HG02970 (cell line): ENCODE results near the gene FMNL3.
"Not testable (repeated sequence)": the region's sequence is repeated elsewhere in the genome, so short reads cannot be mapped to it uniquely, and the experiment has no call there.

Source experiments
- ATAC-seq: cut with Tn5 transposase; IDR thresholded peaks from one replicate; pipeline ENCODE4 v1.9.1; 2021; ENCODE audit warnings: mild to moderate bottlenecking, moderate library complexity, moderate number of reproducible peaks; ENCODE audit not compliant: unreplicated experiment, low FRiP score

Gene FMNL3

DNA sequence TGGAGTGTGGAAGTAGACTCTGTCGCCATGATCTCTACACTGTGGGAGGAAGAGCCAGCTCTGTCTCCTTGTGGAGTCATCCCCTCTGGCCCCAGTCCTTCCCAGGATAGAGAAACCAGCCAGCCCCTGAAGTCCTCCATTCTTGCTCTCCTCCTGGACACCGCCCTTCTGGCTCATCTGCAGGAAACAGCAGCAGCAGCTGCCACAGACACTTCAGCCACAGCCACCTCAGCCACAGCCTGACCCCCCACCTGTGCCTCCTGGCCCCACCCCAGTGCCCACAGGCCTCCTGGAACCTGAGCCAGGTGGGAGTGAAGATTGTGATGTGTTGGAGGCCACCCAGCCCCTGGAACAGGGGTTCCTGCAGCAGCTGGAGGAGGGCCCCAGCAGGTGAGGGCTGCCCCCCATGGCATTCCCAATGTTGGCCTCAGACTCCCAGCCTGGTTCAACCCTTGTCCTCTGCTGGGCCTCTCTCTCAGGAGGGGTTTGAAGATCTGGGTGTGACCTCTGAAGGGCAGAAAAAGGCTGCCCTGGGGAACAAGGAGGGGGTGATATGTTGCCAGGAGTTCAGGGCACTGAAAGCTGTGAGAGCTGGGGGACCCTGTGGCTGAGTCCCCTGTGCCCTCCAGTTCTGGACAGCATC lies 73.4 kb downstream of the FMNL3 start:
- no peak for ATAC-seq

DNA sequence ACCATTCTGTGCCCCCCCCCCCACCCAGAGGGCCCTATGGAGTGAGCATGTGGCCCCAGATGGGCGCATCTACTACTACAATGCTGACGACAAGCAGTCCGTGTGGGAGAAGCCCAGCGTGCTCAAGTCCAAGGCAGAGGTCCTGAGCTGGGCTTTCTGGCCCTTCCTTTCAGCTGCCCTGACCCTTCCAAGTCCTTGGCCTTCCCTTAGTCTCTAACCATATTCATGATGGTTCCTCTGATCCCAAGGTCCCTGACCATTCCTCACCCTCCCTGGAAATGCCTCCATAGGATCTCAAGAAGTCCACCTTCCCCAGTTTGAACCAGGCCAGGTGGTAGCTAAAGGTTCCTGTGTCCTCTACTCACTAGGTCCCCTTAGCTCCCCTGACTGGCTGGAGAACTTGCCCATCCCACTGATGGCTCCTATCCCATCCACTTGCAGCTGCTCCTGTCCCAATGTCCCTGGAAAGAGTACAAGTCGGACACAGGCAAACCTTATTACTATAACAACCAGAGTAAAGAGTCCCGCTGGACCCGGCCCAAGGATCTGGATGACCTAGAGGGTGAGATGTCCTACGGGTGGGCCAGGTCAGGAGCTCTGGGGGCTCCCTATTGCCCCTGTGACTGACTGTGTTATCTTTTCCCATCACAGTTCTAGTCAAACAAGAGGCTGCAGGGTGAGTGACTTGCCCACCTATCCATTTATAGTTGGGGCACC lies 74.1 kb downstream of the FMNL3 start:
- no peak for ATAC-seq

DNA sequence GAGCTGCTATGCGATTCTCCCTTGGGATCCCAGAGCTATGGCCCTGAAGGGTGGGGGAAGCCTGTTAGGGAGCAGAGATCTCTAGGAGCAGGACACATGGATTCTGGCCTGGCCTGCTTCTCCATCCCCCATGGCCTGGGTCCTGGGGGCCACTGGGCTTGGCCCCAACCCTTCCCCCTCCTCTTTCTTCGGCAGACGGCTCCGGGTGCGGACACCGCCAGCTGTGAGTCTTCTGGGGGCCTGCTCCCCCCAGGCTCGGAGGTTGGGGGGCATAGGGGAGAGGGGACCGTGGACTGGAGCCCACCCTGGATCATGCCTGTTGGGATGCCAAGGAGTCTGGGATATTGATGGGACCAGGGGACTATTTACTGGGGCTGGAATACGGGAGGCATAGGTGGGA lies 74.8 kb downstream of the FMNL3 start:
- no peak for ATAC-seq

DNA sequence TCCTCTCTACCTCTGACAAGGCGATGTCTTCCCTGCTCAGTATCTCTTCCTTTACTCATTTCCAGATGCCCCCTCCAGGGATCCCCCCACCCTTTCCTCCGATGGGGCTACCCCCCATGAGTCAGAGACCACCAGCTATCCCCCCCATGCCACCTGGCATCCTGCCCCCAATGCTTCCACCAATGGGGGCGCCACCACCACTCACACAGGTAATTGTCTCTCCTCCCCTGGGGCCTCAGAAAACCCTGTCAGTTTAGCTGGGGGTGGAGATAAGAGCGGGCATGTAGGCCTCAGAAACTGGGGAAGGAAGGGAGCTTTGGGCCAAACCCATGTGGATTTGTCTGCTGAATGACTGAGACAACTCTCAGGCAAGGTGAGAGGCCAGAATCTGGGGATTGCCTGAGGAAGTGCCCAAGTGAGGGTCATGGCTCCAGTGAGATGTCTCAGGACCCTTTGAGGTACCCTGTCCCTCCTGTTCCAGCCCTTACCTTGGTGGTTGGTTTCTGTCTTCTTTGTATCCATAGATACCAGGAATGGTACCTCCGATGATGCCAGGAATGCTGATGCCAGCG lies 75.8 kb downstream of the FMNL3 start:
- ATAC-seq: no peak

DNA sequence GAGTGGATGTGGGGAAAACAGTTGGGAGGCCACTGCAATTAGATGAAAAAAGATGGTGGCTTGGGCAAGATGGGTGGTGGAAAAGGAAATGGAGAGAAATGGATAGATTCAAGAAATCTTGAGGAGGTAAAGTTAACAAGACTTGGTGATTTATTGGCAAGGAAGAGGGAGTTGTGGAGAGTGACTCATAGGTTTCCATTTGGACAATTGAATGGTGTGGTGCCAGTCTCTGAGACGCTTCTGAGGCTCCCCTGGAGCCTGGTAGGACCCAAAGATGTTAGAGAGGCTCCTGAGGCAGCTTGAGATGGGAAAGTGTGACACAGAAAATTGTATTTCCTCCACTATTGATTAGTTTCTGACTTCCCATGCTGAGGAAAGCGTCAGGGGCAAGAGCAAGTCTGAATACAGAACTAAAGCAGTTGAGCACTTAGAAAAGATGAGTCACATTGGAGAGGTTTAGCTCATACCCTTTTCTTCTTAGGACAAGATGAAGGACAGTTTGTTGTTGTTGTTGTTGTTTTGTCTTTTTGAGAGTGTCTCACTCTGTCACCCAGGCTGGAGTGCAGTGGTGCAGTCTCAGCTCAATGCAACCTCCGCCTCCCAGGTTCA lies 79.3 kb downstream of the FMNL3 start:
- ATAC-seq: no peak

DNA sequence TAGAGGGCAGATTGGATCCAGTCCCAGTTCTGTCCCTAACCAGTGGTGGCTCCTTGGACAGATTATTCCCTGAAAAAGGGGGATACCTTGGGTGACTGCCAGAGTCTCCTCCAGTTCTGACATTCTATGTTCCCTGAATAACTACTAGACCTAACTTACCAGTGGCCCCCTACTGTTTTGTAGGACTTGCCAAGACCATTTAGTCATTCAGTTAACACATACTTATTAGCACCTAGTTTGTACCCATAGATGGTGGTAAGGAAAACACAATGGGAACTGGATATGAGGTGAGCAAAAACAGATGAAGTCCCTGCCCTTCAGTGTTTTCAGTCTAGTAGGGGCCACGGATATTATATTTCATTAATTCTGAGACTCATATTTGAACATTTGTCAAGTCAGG lies 80.4 kb downstream of the FMNL3 start:
- no peak for ATAC-seq

DNA sequence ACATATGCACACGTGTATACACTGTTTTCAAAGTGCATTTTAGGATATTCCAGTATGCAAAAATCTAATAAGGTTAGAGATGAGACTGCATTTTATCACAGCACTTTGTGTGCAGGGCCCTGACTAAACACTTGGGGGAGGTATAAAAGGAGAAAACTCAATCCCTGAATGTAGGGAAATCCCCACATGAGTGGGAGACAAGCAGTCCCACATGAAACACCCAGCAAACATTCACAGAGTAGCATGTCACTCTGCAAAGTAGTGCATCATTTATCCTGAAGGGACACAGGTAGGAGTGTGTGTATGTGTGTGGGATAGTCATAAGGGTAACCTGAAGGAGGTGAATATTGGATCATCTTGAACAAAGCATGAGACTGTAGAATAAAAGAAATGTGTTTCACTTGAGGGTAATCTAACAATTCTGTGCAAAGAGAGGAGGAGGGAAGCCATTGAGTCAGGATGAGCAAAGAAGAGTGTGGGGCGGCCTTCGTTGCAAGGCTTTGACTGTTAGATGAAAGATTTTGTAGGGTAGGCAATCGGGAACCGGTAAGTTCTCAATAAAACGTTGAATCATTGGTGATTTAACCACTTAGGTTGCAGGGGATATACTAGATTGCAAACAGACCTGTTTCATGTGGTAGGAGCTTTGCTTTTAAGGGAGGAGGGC lies 80.9 kb downstream of the FMNL3 start:
- no peak for ATAC-seq

DNA sequence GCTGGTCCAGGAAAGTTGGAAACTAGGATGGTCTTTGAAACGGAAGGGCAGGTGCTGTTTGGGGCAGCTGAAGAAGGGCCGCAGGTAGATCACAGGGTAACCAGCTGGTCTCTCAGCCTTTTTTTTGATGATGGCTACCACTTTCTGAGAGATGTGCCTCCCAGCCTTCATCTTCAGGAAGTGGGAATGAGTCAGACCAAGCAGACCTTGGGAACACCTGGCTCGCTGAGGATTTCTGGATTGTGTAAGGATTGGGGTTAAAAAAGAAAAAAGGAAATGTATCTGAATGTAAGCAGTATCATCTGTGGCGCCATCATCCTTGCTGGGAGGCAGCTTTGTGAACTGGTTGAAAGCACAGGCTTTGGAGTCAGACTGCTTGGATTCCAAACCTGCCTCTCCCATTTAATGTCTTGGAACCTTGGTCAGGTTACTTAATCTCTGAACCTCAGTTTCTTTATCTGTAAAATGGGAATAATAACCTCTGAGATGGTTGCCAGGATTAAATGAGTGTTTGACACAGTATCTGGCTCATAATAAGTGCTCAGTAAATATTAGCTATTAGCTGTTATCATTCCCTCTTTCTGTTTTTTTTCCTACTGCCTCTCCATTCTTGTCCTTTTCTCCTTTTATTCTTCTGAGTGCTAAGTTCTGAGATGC lies 82.2 kb downstream of the FMNL3 start:
- ATAC-seq: no peak

DNA sequence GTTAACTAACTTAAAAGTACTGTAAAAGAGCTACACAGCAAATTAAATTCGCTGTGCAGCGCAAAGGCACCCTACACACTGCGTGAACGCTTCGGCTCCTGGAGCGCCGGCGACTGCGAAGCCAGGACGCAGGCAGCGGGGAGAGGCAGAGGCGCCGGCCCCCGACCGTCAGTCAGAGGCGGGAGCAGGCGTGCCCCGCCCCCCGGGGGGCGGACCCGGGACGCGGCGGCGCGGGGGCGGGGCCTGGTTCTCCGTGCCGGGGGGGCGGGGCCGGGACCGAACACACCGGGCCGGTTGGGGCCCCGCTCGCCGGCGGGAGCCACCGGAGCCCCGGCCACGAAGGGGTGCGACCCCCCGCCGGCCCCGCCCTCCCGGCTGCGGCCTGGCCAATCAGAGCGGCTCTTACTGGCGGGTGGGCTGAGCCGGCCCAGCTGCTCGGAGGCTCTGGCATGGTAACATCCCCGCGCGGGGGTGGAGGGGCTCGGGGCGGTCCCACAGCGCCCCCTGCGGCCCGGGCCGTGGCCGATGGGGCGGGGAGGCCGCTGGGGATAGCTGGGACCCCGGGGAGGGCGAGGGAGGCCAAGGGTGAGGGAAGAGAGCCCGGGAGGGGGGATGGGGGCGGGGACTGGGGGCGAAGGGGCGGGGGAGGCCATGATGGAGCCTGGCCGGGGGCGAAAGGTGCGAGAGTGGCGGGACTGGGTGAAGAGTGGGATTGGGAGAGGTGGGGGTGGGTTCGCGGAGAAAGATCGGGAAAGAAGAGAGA lies 83.9 kb downstream of the FMNL3 start, which contains the start of gene PRPF40B:
PRPF40B (plus strand) TSS at position 420 of the 763 bp plus-strand sequence; CDS start at position 450, 30 bp downstream.
- ATAC-seq: peak; percentile 75

DNA sequence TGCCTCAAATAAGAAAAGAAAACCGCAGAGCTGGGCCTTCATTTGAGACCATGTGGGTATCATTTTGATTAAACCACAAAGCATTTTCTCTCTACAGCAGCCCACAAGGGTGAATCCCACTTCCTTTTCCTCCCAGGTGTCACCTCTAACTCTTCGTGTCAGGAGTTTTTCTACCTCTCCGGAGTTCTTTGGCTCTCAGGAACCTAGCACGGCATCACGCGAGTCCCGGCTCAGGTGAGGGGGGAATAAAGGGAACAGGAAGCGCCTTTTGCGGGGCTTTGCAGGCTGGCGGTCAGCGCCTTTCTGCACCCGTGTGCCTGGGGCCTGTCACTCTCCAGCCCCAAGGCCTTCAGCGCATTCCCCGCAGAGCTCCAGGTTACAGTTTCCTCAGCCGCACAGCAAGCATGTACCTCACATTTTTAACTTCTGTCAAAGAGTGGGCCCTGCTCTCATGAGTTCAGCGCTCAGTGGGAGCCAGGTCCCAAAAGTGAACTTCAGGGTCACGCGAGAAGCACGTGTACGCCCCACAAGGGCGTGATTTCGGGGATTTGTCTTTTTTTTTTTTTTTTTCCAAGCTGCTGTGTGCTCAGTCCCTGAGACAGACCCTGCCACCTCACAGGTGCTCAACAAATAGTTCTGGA lies 84.6 kb downstream of the FMNL3 start:
- ATAC-seq: peak; percentile 10

DNA sequence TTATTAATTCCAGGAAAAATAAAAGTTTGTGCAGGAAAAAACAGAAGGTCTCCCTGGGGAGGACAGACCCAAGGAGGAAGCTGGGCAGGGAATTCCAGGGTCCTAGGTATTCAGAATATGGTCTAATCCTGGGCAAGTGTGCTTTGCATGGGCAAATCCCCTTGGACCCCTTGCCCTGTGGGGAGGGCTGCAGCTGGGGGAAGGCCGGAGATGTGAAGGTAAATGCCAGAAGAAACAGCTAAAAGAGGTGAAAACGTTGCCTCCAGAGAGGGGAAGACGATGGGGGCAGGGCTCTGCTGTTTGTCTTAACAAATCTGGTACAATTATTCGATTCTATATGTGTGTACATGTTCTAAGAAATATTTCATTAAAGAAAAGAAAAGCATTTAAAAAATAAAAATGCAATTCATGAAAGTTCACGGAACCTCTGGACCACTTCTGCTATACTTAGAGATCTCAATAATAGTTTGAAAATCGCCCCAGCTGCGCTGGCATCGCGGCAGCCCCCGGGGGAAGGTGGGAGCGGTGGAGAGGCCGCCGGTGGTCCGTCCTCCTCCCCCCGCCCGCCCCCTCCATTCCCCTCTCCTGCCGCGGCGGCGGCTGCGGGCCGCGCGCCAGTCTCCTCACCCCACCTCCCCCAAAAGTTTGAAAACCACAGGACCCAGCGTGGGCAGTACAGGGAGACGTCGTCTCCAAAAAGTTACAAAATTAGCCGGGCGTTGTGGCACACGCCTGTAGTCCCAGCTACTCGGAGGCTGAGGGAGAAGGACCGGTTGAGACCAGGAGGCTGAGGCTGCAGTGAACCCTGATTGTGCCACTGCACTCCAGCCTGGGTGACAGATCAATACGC lies 85.3 kb downstream of the FMNL3 start:
- ATAC-seq: peak; percentile 7

DNA sequence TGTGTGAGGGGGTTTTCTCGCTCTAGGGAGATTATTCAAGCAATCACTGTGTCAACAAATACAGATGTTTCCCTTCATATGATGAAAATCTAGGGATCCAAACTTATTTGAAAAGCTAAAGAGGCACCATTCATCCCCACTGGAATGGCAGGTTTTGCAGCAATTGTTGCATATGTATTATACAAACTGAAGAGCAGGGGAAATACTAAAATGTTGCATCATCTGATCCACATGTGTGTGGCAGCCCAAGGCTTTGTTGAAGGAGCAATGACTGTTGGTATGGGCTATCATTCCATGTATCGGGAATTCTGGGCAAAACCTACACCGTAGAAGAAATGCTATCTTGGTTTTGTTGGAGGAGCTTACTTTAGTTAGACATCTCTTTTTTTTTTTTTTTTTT lies 87.9 kb downstream of the FMNL3 start:
- no peak for ATAC-seq

DNA sequence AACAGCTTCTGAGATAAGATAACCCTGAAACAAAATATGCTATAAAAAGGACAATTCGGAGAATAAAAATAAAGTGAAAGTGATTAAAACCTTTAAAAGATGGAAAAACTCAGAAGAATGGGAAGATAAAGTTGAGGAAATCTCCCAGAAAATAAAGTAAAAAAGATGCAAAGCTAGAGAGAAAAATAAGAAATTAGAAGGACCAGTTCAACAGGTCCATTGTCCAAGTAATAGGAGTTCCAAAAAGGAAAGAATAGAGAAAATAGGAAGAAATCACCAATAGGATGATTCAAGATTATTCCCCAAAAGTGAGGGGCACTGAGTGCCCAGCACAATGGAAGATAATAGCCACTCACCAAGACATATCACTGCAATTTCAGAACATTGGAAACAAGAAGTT lies 88.6 kb downstream of the FMNL3 start:
- no peak for ATAC-seq

DNA sequence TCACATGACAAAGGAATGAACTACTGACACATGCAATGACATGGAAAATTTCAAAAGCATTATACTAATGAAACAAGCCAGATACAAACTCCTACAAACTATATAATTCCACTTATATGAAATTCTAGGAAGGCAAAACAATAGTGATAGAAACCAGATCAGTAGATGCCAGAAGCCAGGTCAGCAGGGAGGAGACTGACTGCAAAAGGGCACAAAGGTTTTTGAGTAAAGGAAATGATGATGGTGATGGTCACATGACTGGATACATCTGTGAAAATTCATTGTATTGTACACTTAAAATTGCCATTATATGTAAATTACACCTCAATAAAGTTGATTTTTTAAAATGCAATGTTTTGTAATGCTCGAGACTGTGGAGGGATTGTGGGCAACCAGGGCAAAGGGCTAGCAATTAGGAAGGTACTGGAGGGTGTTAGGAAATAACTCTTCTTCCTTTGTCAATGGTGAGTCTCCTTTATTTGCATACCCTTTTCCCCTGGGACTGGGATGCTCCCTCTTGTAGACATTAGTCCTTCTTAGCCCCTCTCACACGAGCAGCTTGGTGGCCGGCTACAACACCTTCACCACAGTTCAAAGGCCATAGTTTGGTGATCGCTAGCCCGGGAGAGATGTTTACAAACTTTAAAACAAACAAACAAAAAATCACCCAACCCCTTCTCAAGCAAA lies 90.5 kb downstream of the FMNL3 start:
- ATAC-seq: no peak

DNA sequence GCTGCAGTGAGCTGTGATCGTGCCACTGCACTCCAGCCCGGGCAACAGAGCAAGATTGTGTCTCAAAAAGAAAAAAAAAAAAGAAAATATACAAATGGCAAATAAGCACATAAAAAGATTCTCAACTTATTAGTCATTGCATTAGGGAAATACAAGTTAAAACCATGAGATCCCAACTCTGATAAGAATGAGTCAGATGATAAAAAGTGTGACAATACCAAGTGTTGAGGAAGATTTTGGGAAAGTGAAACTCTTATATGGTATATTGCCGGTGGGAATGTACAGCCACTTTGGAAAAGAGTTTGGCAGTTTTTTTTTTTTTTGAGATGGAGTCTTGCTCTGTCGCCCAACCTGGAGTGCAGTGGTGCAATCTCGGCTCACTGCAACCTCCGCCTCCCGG lies 91.5 kb downstream of the FMNL3 start:
- no peak for ATAC-seq

DNA sequence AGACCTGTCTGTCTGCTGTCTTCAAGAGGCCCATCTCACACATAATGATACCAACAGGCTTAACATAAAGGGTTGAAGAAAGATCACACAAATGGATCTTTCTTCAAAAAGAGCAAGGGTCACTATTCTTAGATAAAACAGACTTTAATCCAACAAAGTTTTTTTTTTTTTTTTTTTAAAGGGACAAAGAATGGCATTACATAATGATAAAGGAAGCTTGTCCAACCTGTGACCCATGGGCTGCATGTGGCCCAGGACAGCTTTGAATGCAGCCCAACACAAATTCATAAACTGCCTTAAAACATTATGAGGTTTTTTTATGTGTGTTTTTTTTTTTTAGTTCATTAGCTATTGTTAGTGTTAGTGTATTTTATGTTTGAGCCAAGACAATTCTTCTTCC lies 95.0 kb downstream of the FMNL3 start:
- ATAC-seq: no peak

DNA sequence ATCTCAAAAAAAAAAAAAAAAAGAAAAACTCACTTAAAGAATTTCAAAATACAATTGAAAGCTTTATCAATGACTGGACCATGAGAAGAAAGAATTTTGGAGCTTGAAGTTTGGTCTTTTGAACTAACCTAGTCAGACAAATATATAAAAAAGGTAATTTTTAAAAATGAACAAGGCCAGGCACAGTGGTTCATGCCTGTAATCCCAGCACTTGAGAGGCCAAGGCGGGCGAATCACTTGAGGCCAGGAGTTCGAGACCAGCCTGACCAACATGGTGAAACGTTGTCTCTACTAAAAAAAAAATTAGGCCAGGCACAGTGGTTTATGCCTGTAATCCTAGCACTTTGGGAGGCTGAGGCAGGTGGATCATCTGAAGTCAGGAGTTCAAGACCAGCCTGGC lies 96.4 kb downstream of the FMNL3 start:
- ATAC-seq: not testable (repeated sequence)

DNA sequence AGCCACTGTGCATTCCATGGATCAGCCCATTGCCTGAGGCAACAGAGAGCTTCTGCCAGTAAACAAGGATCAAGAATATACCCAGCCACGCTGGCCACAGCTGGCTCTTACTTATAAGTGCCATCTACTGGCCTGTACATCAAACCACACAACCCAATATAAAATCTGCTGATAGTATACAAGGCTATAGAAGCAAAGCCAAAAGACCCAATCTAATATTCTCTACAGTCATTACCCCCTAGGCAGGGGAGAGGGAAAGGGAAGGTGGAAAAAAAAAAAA lies 97.4 kb downstream of the FMNL3 start:
- ATAC-seq: no peak
